ENCODE results near the gene TMTC3. TPM values are rescaled to one million over a fixed set of nuclear protein-coding genes. Genes with fewer than 3 reads are reported as not detected.

The TMTC3 gene
- total and polyA plus RNA-seq, 8 donors = 23.2 to 34.4 (median 26.1) TPM

DNA sequence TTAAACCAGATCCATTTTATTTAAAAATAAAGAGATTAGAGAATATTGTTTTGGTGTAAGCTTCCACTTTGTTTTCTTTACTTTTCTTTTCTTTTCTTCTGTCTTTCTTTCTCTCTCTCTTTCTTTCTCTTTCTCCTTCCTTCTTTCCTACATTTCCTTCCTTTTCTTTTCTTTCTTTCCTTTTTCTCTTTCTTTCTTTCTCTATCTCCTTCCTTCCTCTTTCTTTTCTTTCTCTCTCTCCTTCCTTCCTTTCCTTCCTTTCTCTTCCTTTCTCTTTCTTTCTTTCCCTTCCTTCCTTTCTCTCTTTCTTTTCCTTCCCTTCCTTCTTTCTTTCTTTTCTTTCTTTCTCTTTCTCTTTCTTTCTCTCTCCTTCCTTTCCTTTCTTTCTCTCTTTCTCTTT, 100.8 kb downstream of the TMTC3 start:
- intact Hi-C loops (cut with DNase I) = no loop called here
- TF ChIP-seq, protein P1, sequence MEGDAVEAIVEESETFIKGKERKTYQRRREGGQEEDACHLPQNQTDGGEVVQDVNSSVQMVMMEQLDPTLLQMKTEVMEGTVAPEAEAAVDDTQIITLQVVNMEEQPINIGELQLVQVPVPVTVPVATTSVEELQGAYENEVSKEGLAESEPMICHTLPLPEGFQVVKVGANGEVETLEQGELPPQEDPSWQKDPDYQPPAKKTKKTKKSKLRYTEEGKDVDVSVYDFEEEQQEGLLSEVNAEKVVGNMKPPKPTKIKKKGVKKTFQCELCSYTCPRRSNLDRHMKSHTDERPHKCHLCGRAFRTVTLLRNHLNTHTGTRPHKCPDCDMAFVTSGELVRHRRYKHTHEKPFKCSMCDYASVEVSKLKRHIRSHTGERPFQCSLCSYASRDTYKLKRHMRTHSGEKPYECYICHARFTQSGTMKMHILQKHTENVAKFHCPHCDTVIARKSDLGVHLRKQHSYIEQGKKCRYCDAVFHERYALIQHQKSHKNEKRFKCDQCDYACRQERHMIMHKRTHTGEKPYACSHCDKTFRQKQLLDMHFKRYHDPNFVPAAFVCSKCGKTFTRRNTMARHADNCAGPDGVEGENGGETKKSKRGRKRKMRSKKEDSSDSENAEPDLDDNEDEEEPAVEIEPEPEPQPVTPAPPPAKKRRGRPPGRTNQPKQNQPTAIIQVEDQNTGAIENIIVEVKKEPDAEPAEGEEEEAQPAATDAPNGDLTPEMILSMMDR (IDR thresholded peaks at IDR 0.05) = no peak
- no peaks in the 10 kb centered on the region for H3K27me3 ChIP-seq
- H3K4me1 ChIP-seq = no peaks in the 10 kb centered on the region
- DNase-seq = no peak
- H3K27ac ChIP-seq = peak overlapping the region; percentile 6 to 49
- no peaks in the 10 kb centered on the region for H3K36me3 ChIP-seq
- no peak overlapping the region for H3K4me3 ChIP-seq
- H3K9me3 ChIP-seq = peaks cover 0 to 5% of the 10 kb centered on the region in 2 donors
- no peak for ATAC-seq

DNA sequence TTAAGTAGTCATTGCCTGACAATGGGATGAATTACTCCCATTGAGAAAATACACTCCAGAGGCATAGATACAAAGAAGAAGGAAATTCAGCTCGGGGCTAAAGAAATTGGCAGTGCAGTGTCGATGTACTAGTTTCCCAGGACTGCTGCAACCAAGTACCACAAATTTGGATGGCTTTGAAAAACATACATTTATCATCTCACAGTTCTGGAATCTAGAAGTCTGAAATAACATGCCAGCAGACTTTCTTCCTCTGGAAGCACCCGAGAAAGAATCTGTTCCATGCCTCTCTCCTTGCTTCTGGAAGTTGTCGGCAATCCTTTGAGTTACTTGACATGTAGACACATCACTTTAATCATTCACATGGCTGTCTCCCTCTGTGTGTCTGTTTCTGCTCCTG, 101.9 kb downstream of the TMTC3 start:
- intact Hi-C loops (cut with DNase I) = no loop called here
- DNase-seq (no peak), ATAC-seq (no peak)
- no peak overlapping the region for H3K4me3 ChIP-seq
- no peaks in the 10 kb centered on the region for H3K27me3 ChIP-seq
- H3K27ac ChIP-seq = peak overlapping the region in 1 of 2 donors; percentile 19
- H3K4me1 ChIP-seq = no peaks in the 10 kb centered on the region
- no peaks in the 10 kb centered on the region for H3K36me3 ChIP-seq
- peaks cover 0 to 5% of the 10 kb centered on the region in 2 donors for H3K9me3 ChIP-seq
- TF ChIP-seq, protein P1 (IDR thresholded peaks at IDR 0.05) = no peak

DNA sequence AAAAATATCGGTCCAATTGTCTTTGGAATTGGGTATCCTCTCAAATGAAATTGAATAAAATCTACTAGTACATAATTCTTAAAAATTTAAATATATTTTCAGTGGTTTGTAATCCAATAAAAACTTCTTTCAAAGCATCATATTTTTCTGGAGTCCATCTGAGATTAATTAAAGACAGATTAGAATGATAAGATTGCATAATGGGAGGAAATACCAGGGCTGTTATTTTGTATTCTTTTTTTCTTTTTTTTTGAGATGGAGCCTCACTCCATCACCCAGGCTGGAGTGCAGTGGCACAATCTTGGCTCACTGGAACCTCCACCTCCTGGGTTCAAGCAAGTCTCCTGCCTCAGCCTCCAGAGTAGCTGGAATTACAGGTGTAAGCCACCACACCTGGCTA, 103.8 kb downstream of the TMTC3 start:
- intact Hi-C loops (cut with DNase I) = no loop called here
- TF ChIP-seq, protein P1 (IDR thresholded peaks at IDR 0.05) = no peak
- ATAC-seq (no peak), DNase-seq (no peak)
- Histone ChIP-seq H3K36me3 (no peaks in the 10 kb centered on the region), H3K27ac (no peak overlapping the region), H3K27me3 (no peaks in the 10 kb centered on the region), H3K4me1 (no peaks in the 10 kb centered on the region), H3K4me3 (no peak overlapping the region), H3K9me3 (no peaks in the 10 kb centered on the region)

DNA sequence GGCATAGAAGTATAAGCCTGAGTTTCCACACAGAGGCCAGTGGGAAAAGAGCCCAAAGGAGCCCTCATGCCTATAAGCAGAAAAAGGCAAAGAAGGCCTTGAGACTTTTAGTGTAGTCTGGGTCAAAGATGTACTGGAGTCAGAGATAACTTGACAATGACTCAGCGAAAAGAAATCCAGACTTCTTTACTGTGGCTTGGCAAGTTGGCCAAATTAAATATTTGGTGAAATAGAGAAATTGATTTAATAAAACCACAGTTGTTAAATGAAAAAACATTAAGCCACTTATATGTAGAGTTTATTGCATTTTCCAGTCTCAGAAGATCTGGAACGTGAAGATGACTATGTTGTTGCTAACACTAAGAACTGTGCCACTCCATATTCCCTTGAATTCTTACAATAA, 105.1 kb downstream of the TMTC3 start:
- Histone ChIP-seq H3K4me3 (no peak overlapping the region), H3K4me1 (no peaks in the 10 kb centered on the region), H3K9me3 (no peaks in the 10 kb centered on the region), H3K36me3 (no peaks in the 10 kb centered on the region), H3K27me3 (no peaks in the 10 kb centered on the region), H3K27ac (no peak overlapping the region)
- DNase-seq (no peak), ATAC-seq (peak; percentile 51)
- intact Hi-C loops (cut with DNase I) = no loop called here
- TF ChIP-seq, protein P1 (IDR thresholded peaks at IDR 0.05) = no peak

DNA sequence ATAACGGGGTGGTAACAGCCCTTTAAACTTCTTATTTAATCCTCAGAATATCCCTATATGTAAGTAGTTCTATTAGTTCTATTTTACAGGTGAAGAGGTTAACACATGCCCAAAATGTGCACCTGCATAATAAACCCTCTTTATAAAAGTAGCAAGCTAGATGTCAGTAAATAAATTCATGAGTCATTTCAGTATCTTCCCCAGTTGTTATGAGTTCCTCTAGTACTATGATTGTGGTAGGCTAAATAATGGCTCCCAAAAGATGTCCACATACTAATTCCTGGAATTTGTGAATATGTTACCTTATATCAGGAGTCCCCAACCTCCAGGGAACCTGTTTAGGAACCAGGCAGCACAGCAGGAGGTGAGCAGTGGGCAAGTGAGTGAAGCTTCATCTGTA, 106.5 kb downstream of the TMTC3 start:
- intact Hi-C loops (cut with DNase I) = no loop called here
- no peaks in the 10 kb centered on the region for H3K9me3 ChIP-seq
- H3K27me3 ChIP-seq = no peaks in the 10 kb centered on the region
- TF ChIP-seq, protein P1 (IDR thresholded peaks at IDR 0.05) = no peak
- H3K4me1 ChIP-seq = no peaks in the 10 kb centered on the region
- DNase-seq (no peak), ATAC-seq (no peak)
- H3K36me3 ChIP-seq = no peaks in the 10 kb centered on the region
- H3K4me3 ChIP-seq = no peak overlapping the region
- H3K27ac ChIP-seq = no peak overlapping the region

Other genes starting within 250 kb of the TMTC3 start
- gene C12orf50, start 112.9 kb upstream of the TMTC3 start, total RNA-seq = under 1 TPM in 1 of 2 donors, not detected in 1; 0.12 TPM
- gene C12orf50, start 112.9 kb upstream of the TMTC3 start, polyA plus RNA-seq (ENCODE audit: insufficient read length in 6 of 6) = under 1 TPM; 0.39 to 0.65 (median 0.57) TPM
- gene CEP290, start 219 bp upstream of the TMTC3 start, total RNA-seq = 10 to 100 TPM; 10.8 to 12.3 TPM
- gene CEP290, start 219 bp upstream of the TMTC3 start, polyA plus RNA-seq (ENCODE audit: insufficient read length in 6 of 6) = 10 to 100 TPM; 25.1 to 36.4 (median 33.5) TPM